Measurements from ENCODE around the gene XKR7.

The XKR7 gene

GRCh38 chr20:31933698-31934097, 34.3 kb upstream of the XKR7 start:
- H3K4me3 ChIP-seq (replicated peaks in 1 of 2; ENCODE audit: low read depth in 2 of 2, low read length in 2 of 2), result no peak overlapping the region
- TF ChIP-seq, protein P1, sequence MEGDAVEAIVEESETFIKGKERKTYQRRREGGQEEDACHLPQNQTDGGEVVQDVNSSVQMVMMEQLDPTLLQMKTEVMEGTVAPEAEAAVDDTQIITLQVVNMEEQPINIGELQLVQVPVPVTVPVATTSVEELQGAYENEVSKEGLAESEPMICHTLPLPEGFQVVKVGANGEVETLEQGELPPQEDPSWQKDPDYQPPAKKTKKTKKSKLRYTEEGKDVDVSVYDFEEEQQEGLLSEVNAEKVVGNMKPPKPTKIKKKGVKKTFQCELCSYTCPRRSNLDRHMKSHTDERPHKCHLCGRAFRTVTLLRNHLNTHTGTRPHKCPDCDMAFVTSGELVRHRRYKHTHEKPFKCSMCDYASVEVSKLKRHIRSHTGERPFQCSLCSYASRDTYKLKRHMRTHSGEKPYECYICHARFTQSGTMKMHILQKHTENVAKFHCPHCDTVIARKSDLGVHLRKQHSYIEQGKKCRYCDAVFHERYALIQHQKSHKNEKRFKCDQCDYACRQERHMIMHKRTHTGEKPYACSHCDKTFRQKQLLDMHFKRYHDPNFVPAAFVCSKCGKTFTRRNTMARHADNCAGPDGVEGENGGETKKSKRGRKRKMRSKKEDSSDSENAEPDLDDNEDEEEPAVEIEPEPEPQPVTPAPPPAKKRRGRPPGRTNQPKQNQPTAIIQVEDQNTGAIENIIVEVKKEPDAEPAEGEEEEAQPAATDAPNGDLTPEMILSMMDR (IDR thresholded peaks at IDR 0.05; ENCODE audit: low read depth, low read length), result no peak
- no peak for DNase-seq (ENCODE audit: low read depth in 2 of 2)

- TF ChIP-seq, protein P1 (IDR thresholded peaks at IDR 0.05; ENCODE audit: low read depth, low read length), result no peak
- H3K4me3 ChIP-seq (replicated peaks in 1 of 2; ENCODE audit: low read depth in 2 of 2, low read length in 2 of 2), result no peak overlapping the region
- DNase-seq (ENCODE audit: low read depth in 2 of 2), result no peak
These were observed 33.5 kb upstream of the XKR7 start for GRCh38 chr20:31934491-31934890.

DNA sequence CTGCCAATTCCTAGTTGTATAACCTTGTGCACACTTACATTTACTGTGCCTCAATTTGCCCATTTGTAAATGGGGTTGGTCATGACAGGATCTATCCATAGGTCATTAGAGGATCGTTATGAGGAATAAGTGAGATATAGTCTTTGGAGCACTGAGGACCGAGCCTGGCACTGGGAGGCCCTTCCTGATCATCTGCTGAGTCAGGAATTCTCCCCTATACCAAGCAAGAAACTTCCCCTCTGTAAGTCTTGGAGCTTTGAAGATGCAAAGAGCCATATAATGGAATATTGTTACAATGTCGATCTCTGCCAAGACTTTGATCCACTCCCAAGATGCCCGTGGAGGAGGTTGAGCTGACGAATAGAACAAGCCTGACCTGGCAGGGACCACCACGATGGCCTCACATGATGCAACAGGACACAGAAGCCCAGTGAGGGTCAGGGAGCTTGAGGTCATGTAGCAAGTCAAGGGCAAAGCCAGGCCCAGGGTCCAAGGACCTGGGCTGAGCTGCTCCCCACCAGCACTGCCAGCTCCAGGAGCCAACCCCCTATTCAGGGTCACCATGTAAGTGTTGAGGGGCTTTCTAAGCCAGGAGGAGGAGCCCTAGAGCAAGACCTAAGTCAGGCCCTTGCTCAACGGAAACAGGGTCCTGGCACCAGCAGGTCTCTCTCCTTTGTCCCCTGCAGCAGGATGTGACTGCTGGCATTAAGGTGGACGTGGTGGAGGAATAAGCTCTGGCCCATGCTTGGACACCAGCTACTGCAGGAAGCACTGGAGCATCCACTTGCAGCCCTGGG, 32.8 kb upstream of the XKR7 start:
- no peak for DNase-seq (ENCODE audit: low read depth in 2 of 2)
- TF ChIP-seq, protein P1 (IDR thresholded peaks at IDR 0.05; ENCODE audit: low read depth, low read length), result no peak
- no peak overlapping the region for H3K4me3 ChIP-seq (replicated peaks in 1 of 2; ENCODE audit: low read depth in 2 of 2, low read length in 2 of 2)

- TF ChIP-seq, protein P1 (IDR thresholded peaks at IDR 0.05; ENCODE audit: low read depth, low read length), result no peak
- H3K4me3 ChIP-seq (replicated peaks in 1 of 2; ENCODE audit: low read depth in 2 of 2, low read length in 2 of 2), result no peak overlapping the region
- no peak for DNase-seq (ENCODE audit: low read depth in 2 of 2)
These were observed 31.5 kb upstream of the XKR7 start for GRCh38 chr20:31936420-31936819.

DNA sequence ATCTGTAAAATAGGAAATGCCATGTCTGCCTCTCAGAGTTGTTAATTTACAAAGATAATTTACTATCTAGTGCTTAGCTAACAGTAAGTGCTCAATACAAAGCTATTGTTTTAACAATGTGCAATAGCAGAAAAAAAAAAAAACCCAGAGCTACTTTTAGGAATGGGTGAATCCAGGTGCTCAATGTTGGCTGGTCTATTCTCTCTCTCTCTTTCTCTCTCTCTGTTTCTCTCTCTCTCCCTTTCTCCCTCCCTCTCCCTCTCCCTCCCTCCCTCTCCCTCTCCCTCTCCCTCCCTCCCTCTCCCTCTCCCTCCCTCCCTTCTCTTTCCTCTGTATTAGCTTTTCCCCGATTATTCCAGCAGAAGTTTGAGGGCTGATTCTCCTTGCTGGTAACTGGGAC, 30.1 kb upstream of the XKR7 start:
- DNase-seq (ENCODE audit: low read depth in 2 of 2), result no peak
- H3K4me3 ChIP-seq (replicated peaks in 1 of 2; ENCODE audit: low read depth in 2 of 2, low read length in 2 of 2), result no peak overlapping the region
- TF ChIP-seq, protein P1 (IDR thresholded peaks at IDR 0.05; ENCODE audit: low read depth, low read length), result no peak

GRCh38 chr20:31939661-31940060, 28.3 kb upstream of the XKR7 start:
- TF ChIP-seq, protein P1 (IDR thresholded peaks at IDR 0.05; ENCODE audit: low read depth, low read length), result no peak
- H3K4me3 ChIP-seq (replicated peaks in 1 of 2; ENCODE audit: low read depth in 2 of 2, low read length in 2 of 2), result no peak overlapping the region
- no peak for DNase-seq (ENCODE audit: low read depth in 2 of 2)

Data from cardiac fibroblast (primary cell).